Naive thymus-derived CD4-positive, alpha-beta T cell (primary cell): ENCODE data around the gene MRPL3. TPM values are rescaled to one million over a fixed set of nuclear protein-coding genes. Genes with fewer than 3 reads are reported as not detected.

ENCODE experiments used
- ATAC-seq: fragments of 150-1000 bp; cut with Tn5 transposase; 2 replicates; pipeline ENCODE4 v1.10.0; 2021; ENCODE audit warnings: mild to moderate bottlenecking, moderate library complexity
- CTCF ChIA-PET: fragments of 350-600 bp; sonication (Branson Sonifier 250); formaldehyde crosslinking; loops from one replicate; lab custom pipeline; 2021; ENCODE audit warnings: antibody characterized with exemption; lab: Charles Lee
- POLR2A ChIA-PET: fragments of 350-600 bp; sonication (Branson Sonifier 250); formaldehyde crosslinking; loops from one replicate; lab custom pipeline; 2021; ENCODE audit warnings: antibody characterized with exemption, inconsistent platforms; lab: Charles Lee
- DNase-seq, 9 donors: peaks; one replicate each; pipeline versions ENCODE4 v3.0.0 to v3.0.0-alpha.2; 2020 to 2022; ENCODE audit warnings: mixed read lengths in 1 of 9
- H3K27ac ChIP-seq: one replicate; pipeline ENCODE4 v1.7.0; 2013; ENCODE audit warnings: mild to moderate bottlenecking, low read depth, low read length, moderate library complexity
- H3K27me3 ChIP-seq, 2 donors: one replicate each; pipeline ENCODE4 v1.7.0; 2013; ENCODE audit warnings: low read length in 2 of 2, mild to moderate bottlenecking in 2 of 2, moderate library complexity in 2 of 2; ENCODE audit not compliant: control insufficient read depth in 2 of 2, insufficient read depth in 2 of 2
- H3K36me3 ChIP-seq, 3 experiments: 1 replicate in 2 of 3; 2 replicates in 1 of 3; pipeline ENCODE4 v1.7.0; 2013; ENCODE audit warnings: low read length in 3 of 3, mild to moderate bottlenecking in 3 of 3, moderate library complexity in 1 of 3; ENCODE audit not compliant: insufficient read depth in 3 of 3, control insufficient read depth in 2 of 3
- H3K4me1 ChIP-seq, 2 donors: one replicate each; pipeline ENCODE4 v1.7.0; 2013; ENCODE audit warnings: low read length in 2 of 2, mild to moderate bottlenecking in 2 of 2, moderate library complexity in 1 of 2; ENCODE audit not compliant: control insufficient read depth in 2 of 2, insufficient read depth in 2 of 2
- H3K4me3 ChIP-seq: 2 replicates; pipeline ENCODE4 v1.7.0; 2013; ENCODE audit warnings: mild to moderate bottlenecking, low read length
- H3K9me3 ChIP-seq, 3 experiments: 1 replicate in 2 of 3; 2 replicates in 1 of 3; pipeline ENCODE4 v1.7.0; 2013; ENCODE audit warnings: low read length in 3 of 3; ENCODE audit not compliant: control insufficient read depth in 2 of 3
- H3K27ac Mint-ChIP-seq, 9 donors: one replicate each; pipeline ENCODE4 v1.8.0; 2020 to 2022; ENCODE audit warnings: mixed read lengths in 9 of 9, mild to moderate bottlenecking in 8 of 9, moderate library complexity in 5 of 9, inconsistent platforms in 2 of 9
- H3K27me3 Mint-ChIP-seq, 5 donors: one replicate each; pipeline ENCODE4 v1.8.0; 2021 to 2022; ENCODE audit warnings: mixed read lengths in 5 of 5, mild to moderate bottlenecking in 1 of 5
- H3K36me3 Mint-ChIP-seq, 5 donors: one replicate each; pipeline ENCODE4 v1.8.0; 2020 to 2022; ENCODE audit warnings: mixed read lengths in 5 of 5, mild to moderate bottlenecking in 3 of 5, inconsistent platforms in 1 of 5
- H3K4me1 Mint-ChIP-seq, 7 donors: one replicate each; pipeline ENCODE4 v1.8.0; 2020 to 2022; ENCODE audit warnings: mixed read lengths in 7 of 7, mild to moderate bottlenecking in 3 of 7, inconsistent platforms in 1 of 7
- H3K4me3 Mint-ChIP-seq, 10 donors: one replicate each; pipeline ENCODE4 v1.8.0; 2020 to 2022; ENCODE audit warnings: mild to moderate bottlenecking in 10 of 10, mixed read lengths in 10 of 10, moderate library complexity in 6 of 10, inconsistent platforms in 2 of 10
- H3K9me3 Mint-ChIP-seq, 11 donors: one replicate each; pipeline ENCODE4 v1.8.0; 2020 to 2022; ENCODE audit warnings: mixed read lengths in 11 of 11, mild to moderate bottlenecking in 4 of 11, inconsistent platforms in 1 of 11, moderate library complexity in 1 of 11
- intact Hi-C, 2 donors: fragments of 100-400 bp; cut with micrococcal nuclease; formaldehyde crosslinking; loops; one replicate each; pipeline ENCODE4 v1.15.1; 2023
- polyA plus RNA-seq, 2 donors: library from polyadenylated mRNA; unstranded; fragments of 300-500 nt; fragmentation: Illumina TruSeq; gene quantifications; one replicate each; pipeline ENCODE4 v1.2.3, GENCODE V29; 2021
- total RNA-seq, 6 experiments: library from RNA in 5 of 6; stranded (reverse) in 5 of 6; gene quantifications; 1 replicate in 5 of 6; 2 replicates in 1 of 6; pipeline ENCODE4 v1.2.3 and lab custom pipeline; 2021 to 2026

Gene MRPL3
- total and polyA plus RNA-seq, 7 experiments from 2014 or later: 33.8 to 84.4 (median 55.5) TPM

- intact Hi-C loops: no loop called here
- Mint-ChIP-seq H3K36me3 (peaks cover 0 to 6% (median 0%) of the 10 kb centered on the region in 5 donors), H3K27me3 (peaks cover 0 to 11% (median 2%) of the 10 kb centered on the region in 5 donors)
These were observed 85.0 kb downstream of the MRPL3 start for GRCh38 chr3:131417751-131418150.

More at GRCh38 chr3:131417751-131418150, 85.0 kb downstream of the MRPL3 start:
- Mint-ChIP-seq H3K9me3 (peaks cover 0 to 11% (median 1%) of the 10 kb centered on the region in 11 donors), H3K4me3 (no peak overlapping the region), H3K4me1 (no peaks in the 10 kb centered on the region), H3K27ac (no peak overlapping the region)
- no peaks in the 10 kb centered on the region for H3K4me1 ChIP-seq
- H3K4me3 ChIP-seq: no peak overlapping the region
- ChIA-PET POLR2A (no interaction called here), CTCF (no interaction called here)
- ATAC-seq (no peak), DNase-seq (no peak)
- no peaks in the 10 kb centered on the region for H3K27me3 ChIP-seq
- H3K36me3 ChIP-seq: no peaks in the 10 kb centered on the region
- H3K9me3 ChIP-seq: no peaks in the 10 kb centered on the region
- no peak overlapping the region for H3K27ac ChIP-seq

Other genes with a start within 250 kb of the MRPL3 start
- 10 to 100 TPM in 3 of 5 experiments, 1 to 10 TPM in 2; 7.1 to 14.5 (median 12.9) TPM for gene NUDT16, start 121.2 kb downstream of the MRPL3 start, total RNA-seq
- gene NUDT16, start 121.2 kb downstream of the MRPL3 start, polyA plus RNA-seq: 1 to 10 TPM; 3.2 to 4.1 TPM